CD4-positive, alpha-beta T cell treated with Interleukin-2 at 100 ng/mL for 4 hours (primary cell): Measurements from ENCODE around the gene FZD2.
"Not testable (repeated sequence)": the region's sequence is repeated elsewhere in the genome, so short reads cannot be mapped to it uniquely, and the experiment has no call there.

Experiments used
- DNase-seq: peaks from one replicate; pipeline ENCODE4 v3.0.0-alpha.2; 2020; ENCODE audit warnings: low spot score

The FZD2 gene

DNA sequence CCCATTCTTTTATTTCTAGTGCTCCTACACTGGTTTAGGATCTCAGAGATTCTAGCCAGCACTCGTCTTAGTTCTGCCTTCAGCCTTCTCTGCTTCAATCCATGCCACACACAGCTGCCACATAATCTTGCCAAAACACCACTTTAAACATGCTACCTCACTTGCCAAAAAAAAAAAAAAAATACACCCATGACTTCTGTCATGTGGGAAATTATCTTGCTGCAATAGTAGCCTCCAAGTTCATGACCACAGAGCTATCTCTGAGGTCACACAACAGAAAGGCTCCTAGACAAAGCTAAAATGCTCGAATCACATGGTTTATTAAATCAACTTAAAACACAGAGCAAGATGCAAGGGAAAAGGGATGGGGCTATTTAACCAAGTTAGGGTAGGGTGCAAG, 18.1 kb downstream of the FZD2 start:
- DNase-seq: no peak

DNA sequence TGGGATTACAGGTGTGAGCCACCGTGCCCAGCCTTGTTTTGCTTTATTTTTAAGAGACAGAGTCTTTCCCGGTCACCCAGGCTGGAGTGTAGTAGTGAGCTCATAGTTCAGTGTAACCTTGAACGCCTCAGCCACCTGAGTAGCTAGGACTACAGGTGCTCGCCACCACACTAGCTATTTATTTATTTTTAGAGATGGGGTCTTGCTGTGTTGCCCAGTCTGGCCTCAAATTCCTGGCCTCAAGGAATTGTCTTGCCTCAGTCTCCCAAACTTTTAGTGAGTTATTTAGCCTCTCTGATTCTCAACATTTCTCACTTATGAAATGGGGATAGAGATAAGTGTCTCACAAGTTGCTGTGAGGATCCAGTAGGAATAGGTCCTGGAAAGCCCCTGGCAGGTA, 21.7 kb downstream of the FZD2 start:
- no peak for DNase-seq

GRCh38 chr17:44581868-44582267, 24.6 kb downstream of the FZD2 start:
- DNase-seq: no peak

GRCh38 chr17:44584443-44584842, 27.2 kb downstream of the FZD2 start:
- DNase-seq: no peak

DNA sequence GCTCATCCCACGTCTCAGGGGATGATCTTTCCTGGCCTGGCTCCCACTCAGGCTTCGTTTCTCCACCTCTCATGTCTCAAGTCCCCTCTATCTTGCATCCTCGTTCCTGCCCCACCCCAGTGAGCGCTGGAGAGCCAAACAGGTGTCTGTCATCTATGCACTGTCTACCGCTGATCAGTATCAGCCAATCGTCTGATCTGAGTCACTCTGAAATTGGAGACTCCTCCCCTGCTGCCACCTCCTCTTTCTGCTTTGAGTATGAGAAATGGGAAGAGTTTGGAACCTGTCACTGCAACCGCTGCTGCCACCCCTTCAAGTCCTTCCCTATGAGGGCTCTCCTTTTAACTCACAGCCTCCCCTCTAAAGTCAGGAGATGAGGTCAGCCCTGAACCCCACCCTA, 28.0 kb downstream of the FZD2 start:
- no peak for DNase-seq

DNA sequence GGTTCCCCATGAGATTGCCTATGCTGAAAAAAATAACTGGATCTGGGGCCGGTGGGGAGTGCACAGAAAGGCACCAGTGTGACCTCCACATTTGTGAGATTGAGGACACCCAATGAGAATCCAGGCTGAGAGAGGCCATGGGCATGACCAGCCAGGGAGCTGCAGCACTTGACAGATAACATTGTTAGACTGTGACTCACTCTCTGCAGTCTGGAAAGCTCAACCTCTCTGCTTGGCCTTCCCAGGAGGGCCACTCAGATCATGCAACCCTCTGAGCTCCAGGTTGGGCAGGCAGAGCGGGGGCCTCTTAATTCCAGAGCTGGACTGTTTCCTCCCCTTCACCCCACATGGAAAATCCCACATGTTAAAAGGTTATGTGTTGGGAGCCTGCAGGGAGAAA, 30.1 kb downstream of the FZD2 start:
- DNase-seq: no peak

DNA sequence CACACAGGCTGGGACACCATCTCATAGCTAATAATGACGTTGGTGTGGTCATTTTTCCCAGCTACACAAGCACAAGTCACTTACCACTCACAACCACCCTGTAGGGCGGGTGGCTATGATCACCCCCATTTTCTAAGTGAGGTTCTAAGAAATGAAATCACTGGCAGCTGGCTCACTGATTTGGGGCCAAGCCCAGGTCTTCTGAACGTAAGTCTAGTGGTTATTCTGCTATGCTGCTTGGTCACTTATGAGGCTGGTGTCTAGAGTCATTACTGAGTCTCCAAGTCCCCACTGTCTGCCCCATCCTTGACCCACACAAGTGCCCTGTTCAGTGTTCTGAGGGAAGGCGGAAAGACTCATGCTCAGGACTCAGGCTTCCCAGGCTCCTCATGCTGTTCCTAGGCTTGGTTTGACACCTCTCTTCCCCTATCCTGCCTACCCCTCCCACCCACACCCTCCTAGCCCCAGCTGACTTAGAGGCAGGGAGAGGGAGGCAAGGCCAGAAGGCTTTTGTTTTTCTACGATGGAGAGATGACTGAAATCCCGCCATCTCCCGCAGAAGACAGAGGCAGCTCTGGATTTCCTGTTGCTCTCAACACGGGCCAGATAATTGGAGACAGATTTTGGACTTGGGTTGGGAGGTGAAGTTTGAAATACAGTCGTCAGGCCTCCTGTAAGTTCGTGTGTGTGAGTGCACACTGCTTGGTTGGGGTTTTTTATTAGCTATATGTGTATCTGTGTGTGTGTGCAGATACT, 32.2 kb downstream of the FZD2 start:
- DNase-seq: no peak

DNA sequence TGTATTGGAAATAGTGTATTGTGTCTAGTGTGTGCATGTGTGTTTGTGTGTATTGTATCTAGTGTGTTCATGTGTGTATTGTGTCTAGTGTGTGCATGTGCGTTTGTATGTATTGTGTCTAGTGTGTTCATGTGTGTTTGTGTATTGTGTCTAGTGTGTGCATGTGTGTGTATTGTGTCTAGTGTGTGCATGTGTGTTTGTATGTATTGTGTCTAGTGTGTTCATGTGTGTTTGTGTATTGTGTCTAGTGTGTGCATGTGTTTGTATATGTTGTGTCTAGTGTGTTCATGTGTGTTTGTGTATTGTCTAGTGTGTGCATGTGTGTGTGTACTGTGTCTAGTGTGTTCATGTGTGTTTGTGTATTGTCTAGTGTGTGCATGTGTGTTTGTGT, 32.8 kb downstream of the FZD2 start:
- DNase-seq: not testable (repeated sequence)

GRCh38 chr17:44590762-44591161, 33.5 kb downstream of the FZD2 start:
- not testable (repeated sequence) for DNase-seq

- DNase-seq: no peak
Observed at GRCh38 chr17:44591206-44591605, 33.9 kb downstream of the FZD2 start.

DNA sequence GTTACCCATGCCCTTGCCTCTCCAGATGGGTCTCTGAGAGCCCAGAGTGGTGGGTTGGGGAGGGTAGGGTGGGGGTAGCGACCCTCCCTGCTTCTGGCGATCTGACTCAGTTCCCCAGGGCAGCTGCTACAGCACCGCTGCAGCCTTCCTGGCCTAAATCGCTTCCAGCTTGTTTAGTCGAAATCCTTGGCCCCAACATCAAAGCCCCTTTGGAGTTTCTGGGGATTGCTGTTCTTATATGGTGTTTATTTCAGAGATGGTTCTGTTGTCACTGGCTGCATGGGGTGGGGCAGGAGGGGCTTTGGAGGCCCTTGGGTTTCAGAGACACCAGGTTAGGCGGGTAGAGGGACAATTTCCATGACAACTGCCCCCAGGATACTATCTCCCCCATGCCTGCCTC, 35.9 kb downstream of the FZD2 start:
- DNase-seq: no peak

- no peak for DNase-seq
Observed at GRCh38 chr17:44595216-44595775, 38.0 kb downstream of the FZD2 start.

DNA sequence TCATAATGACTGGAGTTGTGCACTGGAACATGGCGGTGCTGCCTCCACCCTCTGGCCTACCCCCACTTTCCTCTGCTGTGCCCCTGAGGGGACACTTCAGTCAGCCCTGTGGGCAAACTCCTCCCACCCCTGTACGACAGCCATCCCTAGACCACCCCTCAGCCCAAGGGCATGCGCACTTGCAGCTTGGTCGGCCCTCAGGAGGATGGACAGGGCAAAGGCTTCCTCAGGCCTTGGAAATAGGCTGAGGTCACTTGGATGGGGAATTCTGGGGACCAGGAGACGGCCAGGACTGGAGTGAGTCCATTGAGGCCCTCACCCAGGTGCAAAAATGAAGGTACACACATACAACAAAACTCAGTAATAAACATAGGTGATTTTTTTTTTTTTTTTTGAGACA, 41.0 kb downstream of the FZD2 start:
- DNase-seq: no peak

- DNase-seq: no peak
Observed at GRCh38 chr17:44598932-44599297, 41.6 kb downstream of the FZD2 start.

- no peak for DNase-seq
Observed at GRCh38 chr17:44599298-44600175, 42.3 kb downstream of the FZD2 start.

DNA sequence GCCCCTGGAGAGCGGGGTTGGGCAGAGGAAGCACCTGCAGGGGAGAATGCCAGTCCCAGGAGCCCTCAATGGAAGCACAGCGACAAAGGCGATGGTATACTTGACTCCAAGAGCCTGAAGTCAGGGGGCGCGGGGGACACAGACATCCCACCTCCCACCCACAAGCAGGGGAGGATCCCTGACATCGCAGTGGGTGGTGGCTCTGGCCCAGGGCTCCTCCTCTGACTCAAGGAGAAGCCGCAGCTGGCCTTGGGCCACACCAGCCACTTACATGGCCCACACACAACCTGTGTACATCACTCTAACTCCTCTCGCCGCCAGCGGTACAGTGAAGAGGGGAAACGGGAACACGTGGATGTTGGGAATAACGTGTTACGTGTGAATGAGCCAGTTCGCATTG, 44.3 kb downstream of the FZD2 start:
- no peak for DNase-seq

GRCh38 chr17:44601973-44602372, 44.7 kb downstream of the FZD2 start:
- DNase-seq: no peak

GRCh38 chr17:44602390-44602789, 45.1 kb downstream of the FZD2 start:
- DNase-seq: no peak

GRCh38 chr17:44602970-44603369, 45.7 kb downstream of the FZD2 start:
- DNase-seq: no peak

DNA sequence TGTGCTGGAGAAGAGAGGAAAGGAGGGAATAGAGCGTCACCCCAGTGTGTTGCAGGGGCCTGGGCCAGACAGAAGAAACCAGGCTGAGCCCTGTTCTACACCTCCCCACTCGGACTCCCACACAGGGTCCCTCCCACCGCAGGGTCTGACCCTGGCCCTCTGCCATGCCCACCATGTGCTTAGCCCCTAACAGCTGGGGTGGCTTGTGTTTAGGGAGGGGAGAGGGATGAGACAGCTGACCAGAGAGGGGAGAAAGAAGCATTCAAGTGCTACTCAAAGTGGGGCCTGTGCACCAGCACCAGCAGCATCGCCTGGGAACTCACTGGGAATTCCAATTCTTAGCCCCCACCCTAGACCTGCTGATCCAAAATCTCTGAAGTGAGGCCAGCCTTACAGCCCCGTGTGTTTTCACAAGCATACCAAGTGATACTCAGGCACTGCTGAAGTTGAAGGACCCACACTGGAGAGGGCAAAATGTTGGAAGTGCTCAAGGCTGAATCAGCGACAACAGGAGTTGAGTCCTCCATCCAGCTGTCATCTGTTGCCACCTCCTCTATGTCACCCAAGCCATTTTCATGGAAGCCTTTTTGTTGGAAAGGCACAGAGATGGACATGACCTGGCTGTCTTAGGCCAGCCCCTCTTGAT, 47.0 kb downstream of the FZD2 start:
- no peak for DNase-seq

GRCh38 chr17:44604768-44605485, 47.6 kb downstream of the FZD2 start:
- no peak for DNase-seq

GRCh38 chr17:44606658-44607057, 49.4 kb downstream of the FZD2 start:
- DNase-seq: no peak
